HG03378 (cell line): ENCODE results near the gene PAK6.
A peak's percentile ranks its signal among the peaks of the same experiment; 100 is the strongest.

ENCODE experiments used
- ATAC-seq: cut with Tn5 transposase; IDR thresholded peaks from one replicate; pipeline ENCODE4 v1.9.1; 2021; ENCODE audit warnings: mild to moderate bottlenecking, moderate library complexity; ENCODE audit not compliant: unreplicated experiment

PAK6 gene

GRCh38 chr15:40238532-40239403 is at the start of gene PAK6:
Gene PAK6, plus strand, starts transcription at chr15:40239063. Its CDS starts 25,723 bp downstream, at chr15:40264786.
- ATAC-seq, result no peak

DNA sequence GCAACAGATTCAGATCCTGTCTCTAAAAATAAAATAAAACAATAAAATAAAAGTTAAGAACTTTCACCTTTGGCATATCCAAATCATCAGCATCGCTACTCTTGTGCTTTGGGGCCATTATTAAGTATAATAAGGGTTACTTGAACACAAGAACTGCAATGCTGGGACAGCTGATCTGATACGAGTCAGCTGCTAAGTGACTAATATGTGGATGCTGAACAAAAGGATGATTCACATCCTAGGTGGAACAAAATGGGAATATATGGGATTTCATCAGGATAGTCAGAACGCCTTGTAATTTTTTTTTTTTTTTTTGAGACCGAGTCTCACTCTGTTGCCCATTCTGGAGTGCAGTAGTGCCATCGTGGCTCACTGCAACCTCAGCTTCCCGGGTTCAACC is 48.3 kb upstream of the PAK6 start:
- ATAC-seq, result no peak

DNA sequence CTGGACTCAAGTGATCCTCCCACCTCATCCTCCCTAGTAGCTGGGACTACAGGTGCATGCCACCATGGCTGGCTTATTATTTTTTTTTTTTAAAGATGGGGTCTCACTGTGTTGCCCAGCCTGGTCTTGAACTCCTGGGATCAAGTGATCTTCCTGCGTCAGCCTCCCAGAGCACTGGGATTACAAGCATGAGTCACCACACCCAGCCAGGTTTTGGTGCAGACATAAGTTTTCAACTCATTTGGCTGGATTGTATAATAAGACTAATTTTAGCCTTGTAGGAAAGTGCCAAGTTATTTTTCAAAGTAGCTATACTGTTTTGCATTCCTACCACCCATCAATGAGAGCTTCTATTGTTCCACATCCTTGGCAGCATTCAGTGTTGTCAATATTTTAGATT is 45.9 kb upstream of the PAK6 start:
- ATAC-seq, result no peak

DNA sequence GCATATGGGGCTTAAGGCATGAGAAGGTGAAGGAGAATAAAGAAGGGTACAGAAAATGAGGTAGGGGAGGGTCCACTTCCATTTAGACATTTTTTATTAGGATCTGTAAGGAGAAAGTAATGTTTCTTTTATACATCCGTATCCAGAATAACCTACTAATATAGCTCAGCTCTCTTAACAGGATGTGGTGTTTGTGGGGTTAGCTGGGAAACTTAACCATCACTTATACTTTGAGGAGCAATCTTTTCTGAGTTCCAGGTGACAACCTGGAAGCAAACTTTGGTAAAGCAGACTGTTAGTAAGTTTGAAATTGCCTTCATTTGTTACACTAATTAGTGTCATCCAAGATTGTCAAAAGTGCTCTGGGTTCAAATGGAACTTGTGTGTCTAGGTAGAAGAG is 41.4 kb upstream of the PAK6 start:
- no peak for ATAC-seq

DNA sequence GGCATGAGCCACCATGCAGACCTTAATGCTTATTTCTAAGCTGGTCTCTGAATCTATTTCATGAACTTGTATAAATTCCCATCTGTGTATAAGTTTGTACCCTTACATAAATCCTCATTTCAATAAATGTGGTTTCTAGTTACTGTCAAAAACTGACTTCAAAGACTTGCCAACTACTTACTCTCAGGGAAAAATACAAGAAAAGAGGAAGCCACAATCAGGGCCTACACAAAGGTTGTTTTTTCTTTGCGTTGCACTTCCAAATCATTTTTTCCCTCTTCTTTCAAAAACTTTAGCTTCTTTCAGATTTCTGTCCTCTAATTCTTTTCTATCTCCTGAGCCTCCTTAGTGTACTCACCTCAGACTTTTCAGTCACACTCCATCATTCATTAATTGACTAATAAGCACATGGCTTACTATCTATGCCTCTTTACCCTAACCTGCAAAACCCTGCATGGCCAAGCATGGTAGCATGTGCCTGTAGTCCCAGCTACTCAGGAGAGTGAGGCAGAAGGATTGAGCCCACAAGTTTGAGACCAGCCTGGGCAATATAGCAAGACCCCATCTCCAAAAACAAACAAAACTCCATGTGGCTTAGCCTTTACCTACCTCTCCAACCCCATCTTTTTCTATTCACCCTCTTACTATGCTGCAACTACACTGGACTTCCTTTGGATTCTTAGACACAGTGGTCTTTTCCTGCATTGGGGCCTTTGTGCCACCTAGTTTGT is 40.3 kb upstream of the PAK6 start:
- ATAC-seq, result no peak

DNA sequence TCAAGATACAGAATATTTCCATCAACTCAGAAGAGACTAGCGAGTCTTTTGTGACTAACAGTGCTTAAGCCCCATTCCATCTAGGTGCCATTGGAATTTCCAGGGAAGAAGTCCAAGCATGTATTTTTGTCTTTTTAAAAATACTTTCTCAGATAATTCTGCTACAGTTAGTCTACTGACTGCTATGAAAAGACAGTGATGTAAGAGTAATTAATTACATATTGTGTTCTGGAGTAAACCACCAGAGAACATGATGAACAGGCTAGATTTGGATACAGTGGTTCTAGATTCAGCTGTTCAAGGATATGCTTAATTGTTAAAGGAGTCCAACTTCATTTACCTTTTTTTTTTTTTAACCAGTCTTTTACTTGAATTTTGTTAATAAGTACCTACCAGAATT is 34.8 kb upstream of the PAK6 start:
- no peak for ATAC-seq

DNA sequence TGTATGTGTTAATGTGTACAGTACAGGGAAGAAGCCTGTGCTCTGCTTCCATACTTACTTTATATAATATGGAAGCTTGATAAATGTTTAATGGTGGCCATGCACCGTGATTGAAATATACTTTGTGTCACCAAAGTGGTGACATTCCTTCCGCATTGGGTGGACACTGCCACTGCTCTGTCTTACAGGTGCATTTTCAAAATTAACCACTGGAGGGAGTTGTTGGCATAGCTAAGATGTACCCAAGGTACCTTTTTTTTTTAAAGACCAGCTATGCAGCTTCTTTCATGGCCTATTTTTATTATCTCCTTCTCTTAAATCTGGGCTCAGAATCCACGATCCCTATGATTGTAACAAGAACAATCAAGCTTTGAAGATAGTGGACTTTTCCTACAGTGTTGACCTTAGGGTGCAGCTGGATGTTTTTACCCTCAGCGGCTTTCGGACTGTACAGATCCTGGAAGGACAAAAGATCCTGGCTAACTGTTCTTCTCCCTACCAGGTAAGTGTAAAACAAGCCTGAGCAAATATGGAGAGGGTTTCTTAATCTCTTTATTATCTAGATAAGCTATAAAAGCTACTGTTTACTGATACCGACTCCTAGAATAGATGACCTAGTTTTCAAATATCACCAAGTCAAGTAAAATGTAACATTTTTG is 21.6 kb upstream of the PAK6 start:
- ATAC-seq, result peak; percentile 73

GRCh38 chr15:40219801-40220200 is 19.1 kb upstream of the PAK6 start:
- ATAC-seq, result no peak

DNA sequence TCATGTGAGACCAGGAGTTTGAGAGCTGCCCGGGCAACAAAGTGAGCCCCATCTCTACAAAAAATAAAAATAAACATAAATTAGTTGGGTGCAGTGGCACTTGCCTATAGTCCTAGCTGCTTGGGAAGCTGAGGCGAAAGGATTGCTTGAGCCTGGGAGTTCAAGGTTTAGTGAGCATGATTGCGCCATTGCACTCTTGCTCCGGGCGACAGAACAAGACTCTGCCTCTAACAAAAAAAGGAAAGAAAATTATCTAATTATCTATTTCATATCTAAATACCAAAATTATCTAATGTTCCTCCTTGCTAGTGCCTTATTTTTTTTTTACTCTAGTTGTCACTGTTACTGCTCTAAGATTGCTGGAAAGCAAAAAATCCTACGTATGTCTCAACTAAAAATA is 16.7 kb upstream of the PAK6 start:
- ATAC-seq, result no peak

DNA sequence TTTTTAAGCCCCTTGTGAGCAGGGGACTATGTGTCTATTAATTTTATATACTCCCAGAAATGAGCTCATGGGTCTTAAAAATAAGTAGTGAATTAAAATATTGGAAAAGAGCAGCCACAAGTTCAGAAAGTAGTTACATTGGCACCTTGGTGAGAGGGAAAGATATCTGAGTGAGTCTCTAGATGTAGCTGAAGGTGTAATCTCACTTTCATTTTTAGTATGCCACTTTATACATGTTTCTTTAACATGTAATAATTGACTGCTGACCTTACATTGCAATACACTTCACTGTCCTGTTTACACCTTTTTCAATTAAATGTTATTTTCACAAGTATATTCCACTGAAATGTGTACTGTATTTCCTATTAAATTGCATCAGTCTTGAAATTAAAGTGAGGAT is 12.1 kb upstream of the PAK6 start:
- ATAC-seq, result no peak

DNA sequence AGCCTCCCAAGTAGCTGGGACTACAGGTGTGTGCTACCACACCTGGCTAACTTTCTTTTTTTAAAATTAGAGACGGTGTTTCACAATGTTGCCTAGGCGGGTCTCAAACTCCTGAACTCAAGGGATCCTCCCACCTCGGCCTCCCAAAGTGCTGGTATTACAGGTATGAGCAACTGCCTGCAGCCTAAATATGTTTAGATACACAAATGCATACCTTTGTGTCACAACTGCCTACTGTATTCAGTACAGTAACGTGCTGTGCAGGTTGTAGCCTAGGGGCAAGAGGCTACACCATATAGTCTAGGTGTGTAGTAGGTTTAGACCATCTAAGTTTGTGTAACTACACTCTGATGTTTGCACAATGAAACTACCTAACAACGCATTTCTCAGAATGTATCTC is 9.5 kb upstream of the PAK6 start:
- no peak for ATAC-seq

DNA sequence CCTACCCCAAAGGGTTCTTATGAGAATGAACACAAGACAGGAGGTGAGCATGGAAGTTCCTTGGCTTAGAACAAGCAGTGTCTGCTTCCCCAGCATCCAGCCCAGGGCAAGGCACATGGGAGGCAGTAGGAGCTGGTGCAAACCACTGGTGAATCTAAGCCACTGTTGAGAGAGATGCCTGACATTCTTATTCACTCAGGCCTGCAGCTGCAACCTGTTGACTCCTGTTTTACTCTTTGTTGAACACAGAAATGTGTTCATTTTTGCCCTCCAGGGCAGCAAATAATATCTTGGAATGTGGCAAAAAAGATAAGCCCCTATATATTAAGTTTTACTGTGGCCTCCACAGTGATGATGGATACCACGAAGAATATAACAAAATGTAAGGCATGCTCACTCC is 8.9 kb upstream of the PAK6 start:
- ATAC-seq, result no peak

GRCh38 chr15:40232625-40233070 is 6.2 kb upstream of the PAK6 start:
- no peak for ATAC-seq

DNA sequence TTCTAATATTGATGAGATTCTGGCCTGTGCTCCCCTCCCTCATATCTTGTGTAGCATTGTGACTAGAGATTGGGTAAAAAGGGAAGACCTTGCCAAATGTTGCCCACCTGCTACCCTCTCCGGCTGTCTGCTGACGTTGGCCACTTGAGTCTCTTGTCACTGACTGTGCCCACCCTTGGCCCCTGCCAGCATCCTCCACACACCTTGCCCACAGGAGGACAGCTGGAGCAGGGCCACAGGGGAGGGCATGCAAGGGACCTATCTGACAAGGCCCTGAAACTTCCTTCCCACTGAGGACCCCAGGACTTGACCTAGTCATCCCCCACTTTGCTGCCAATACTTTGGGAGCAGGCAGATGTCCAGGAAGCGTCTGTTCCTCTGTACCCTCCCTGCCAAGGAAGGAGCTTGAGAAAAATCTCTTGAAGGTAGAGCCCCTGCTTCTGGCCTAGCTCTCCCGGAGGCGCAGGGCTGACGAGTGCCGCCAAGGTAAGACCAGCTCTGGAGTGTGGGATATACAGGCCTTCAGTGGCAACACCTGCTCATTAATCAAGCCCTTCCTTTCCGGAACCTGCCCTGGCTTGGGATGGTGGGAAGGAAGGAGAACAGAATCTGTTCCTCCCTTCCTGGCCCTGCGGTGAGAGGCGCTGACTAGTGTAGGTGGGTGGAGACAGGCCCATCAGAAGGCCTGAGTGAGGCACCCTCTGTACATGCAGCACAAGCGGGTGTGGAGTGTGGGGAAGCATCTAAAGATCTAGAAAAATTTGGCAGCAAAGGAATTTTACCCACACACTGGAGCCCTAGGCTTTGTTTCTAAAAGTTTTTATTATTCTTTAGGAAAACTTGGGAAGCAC is 4.9 kb upstream of the PAK6 start:
- no peak for ATAC-seq

- no peak for ATAC-seq
Observed at GRCh38 chr15:40234783-40235182, 4.1 kb upstream of the PAK6 start.

DNA sequence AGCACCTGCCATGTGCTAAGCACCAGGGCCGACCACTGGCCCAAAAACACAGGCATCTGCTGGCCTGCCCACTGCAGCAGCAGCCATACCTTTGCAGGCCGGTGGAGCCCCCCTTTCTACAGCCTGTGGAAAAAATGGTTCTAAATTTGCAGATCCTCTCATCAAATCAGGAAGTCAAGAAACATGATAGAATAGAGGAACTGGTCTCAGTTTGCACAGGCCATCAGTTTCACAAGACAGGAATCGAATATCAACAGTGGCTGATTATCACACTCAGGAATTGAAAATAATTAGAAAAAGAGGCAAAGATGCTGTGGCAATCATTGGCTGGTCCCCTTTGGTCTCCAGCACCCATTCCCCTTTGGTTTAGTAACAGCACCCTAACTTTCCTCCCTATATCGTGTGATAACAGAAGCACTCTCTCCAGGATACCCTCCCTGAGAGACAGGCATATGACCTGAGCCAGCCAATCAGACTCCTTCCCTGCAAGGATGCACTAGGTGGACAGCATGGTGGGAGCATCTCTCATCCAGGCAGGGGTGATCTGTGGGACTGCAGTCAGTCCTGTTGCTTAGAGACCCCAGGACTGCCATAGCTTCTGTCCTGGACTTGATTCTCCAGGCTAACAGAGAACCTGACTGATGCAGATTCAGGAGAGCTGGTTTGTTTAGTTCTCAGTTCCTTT is 3.5 kb upstream of the PAK6 start:
- ATAC-seq, result no peak

GRCh38 chr15:40239404-40239692 is 485 bp downstream of the PAK6 start:
- no peak for ATAC-seq

DNA sequence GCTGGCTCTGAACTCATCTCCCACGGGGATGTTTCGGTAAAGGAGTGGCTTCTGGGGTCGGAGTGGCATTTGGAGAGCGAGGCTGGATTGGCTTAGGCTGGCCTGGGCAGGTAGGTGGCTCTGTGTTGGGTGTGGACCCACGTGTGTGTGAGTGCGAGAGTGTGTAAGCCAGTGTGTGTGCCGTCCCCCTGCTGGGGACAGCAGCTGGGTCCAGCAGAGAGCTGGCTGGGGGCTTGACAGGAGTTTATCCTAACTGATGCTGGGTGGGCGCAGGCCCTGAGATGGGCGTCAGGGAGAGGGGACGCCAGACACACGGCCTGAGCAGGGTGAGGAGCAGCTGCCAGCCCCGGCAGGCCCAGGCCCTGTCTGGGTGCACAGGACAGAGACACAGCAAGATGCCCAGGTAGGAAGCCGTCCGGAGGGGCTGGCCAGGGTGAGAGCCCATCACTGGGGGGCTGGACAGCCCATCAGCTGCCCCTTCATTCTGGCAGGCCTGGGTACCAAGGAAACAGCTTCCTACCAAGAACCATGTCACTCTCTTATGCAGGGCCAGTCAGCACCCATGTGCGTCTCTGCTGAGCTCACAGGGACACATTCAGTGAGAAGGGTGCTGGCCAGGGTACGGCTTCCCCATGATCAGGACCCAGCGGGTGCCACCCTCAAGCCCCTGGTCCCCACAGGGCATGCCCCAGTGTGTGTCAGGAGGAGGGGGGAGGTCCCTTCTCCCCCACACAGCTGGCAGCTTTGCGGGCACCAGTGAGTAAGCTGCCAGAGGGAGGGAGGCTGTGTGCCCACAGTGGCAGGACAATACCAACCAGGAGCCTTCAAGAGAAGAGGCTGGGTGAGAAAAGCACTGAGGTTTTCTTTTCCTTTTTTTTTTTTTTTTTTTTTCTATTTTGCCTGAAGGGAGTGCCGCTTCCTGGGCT is 1.1 kb downstream of the PAK6 start:
- no peak for ATAC-seq

DNA sequence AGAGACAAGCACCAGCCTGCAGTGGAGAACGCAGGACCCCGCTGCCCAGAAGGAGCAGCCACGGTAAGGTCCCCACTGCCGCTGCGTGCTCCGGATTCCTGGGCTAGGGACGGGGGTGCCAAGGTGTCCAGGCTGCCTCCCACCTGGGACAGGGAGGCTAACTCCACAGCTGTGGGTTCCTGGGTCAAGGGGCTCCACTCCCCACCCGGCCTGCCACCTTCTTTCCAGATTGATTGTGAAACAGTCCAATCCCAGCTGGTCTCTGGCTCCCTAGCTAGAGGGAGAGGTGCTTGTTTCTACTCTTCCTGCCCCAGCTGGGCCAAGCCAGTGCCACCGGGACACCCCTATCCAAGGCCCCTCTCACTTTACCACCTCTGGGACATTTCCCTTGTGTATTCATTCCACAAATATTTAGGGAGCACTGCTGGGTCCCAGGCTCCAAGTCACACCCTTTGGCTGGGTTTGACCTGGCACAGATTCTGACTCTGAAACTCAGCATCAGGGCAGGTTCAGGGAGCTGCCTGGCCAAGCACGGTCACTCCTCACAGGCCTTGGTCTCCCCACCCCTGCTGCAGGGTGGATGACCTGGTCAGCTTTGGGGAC is 1.9 kb downstream of the PAK6 start:
- no peak for ATAC-seq
